PC-9 (cell line): ENCODE data around the gene GSTA5.
"Not testable (repeated sequence)": the region's sequence is repeated elsewhere in the genome, so short reads cannot be mapped to it uniquely, and the experiment has no call there.

ENCODE experiments used
- CTCF ChIP-seq: fragments of 200-600 bp; sonication (generic); conservative IDR thresholded peaks from 2 replicates; pipeline ENCODE4 v1.6.1; 2017; ENCODE audit warnings: mixed run types, antibody characterized with exemption, mild to moderate bottlenecking, moderate library complexity
- EZH2 ChIP-seq: fragments of 200-600 bp; sonication (generic); IDR thresholded peaks from 2 replicates; pipeline ENCODE4 v1.8.0; 2017; ENCODE audit warnings: antibody characterized with exemption, low read depth

GRCh38 chr6:52814545-52814944 lies 26.1 kb downstream of the GSTA5 start:
- TF ChIP-seq CTCF, EZH2: not testable (repeated sequence)
